Vagina (tissue), 2 donors: ENCODE results near the gene HS6ST3.

Experiments
- CTCF ChIP-seq, 3 experiments: fragments of 450-650 bp in 2 of 3; fragments of 200-600 bp in 1 of 3; sonication (generic) in 1 of 3; IDR thresholded peaks; one replicate each; pipeline ENCODE4 v1.5.1; 2017 to 2019; ENCODE audit warnings: antibody characterized with exemption in 3 of 3, mild to moderate bottlenecking in 2 of 3, moderate library complexity in 2 of 3
- POLR2A ChIP-seq, 2 donors: fragments of 450-650 bp; IDR thresholded peaks; one replicate each; pipeline ENCODE4 v1.6.1; 2017; ENCODE audit warnings: antibody characterized with exemption in 2 of 2, mild to moderate bottlenecking in 2 of 2, moderate library complexity in 2 of 2

GRCh38 chr13:96159725-96160124 is 69.8 kb downstream of the HS6ST3 start:
- TF ChIP-seq CTCF (IDR thresholded peaks at IDR 0.05) (no peak), POLR2A (IDR thresholded peaks at IDR 0.05) (no peak)
